Stimulated activated CD4-positive, alpha-beta T cell treated with anti-CD3 and anti-CD28 coated beads, Interleukin-15, amount 100 ng/mL, for 24 hours (primary cell): Measurements from ENCODE around the gene ELOA.
"Not testable (repeated sequence)": the region's sequence is repeated elsewhere in the genome, so short reads cannot be mapped to it uniquely, and the experiment has no call there.

Experiments used
- DNase-seq: peaks from one replicate; pipeline ENCODE4 v3.0.0-alpha.2; 2020

The ELOA gene

DNA sequence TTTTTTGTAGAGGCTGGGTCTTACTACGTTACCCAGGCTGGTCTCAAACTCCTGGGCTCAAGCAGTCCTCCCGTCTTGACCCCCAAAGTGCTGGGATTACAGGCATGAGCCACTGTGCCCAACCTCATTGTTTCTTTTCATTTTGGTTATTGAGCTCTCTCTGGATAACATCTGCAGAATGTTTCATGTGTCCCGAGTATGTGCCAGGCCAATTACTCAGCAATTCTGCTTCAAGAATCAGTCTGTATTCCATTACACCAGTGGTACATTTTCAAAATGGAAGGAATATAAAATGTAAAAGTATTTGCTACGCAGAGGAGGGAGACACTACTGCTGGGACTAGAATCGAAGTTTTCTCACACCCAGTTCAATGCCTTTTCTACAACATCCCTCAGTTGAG, 1.7 kb upstream of the ELOA start:
- DNase-seq: no peak

DNA sequence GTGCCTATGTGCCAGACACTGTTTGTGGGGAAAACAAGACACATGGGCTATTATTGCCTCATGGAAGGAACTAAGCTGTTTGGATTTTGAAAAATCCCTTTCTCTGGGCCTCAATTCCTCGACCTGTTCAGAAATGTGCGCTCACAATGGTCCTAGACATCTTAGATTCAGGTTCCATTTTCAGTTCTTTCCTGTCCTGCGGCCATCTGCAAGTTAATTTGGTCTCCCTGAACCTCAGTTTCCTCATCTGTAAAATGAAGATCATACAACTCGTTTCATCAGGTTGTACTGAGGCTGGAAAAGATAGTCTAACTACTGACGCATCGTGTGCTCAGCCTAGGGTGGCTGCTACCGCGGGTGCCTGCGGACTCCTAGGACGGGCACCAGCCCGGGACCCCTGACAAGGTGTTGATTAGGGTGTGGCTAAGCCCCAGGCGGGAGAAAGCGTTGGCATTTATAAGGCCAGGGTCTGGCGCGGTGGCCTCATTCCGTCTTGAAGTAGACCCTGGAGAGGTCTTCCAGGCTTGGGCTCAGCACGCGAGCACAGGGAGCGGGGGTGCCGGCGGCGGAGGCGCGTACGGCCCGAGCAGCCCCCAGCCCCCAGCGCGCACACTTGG, 493 bp upstream of the ELOA start:
- no peak for DNase-seq

DNA sequence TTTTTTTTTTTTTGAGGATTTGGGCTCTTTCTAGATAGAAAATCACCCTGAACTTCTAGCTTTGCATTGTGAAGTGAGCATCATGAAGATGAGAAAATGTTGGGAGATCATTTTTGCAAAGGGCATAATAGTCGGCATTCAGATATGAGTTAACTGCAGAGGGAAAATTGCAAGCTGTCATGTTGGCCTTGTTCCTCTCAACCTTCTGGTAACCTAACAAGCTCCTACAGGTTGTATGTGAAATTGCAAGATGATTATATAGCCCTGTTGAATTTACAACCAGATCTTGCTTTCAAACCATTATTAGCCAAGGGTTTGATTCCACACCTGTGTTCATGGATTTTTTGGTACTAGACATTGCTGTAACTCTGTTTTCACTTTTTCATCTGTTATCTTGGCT, 2.2 kb downstream of the ELOA start:
- DNase-seq: no peak

DNA sequence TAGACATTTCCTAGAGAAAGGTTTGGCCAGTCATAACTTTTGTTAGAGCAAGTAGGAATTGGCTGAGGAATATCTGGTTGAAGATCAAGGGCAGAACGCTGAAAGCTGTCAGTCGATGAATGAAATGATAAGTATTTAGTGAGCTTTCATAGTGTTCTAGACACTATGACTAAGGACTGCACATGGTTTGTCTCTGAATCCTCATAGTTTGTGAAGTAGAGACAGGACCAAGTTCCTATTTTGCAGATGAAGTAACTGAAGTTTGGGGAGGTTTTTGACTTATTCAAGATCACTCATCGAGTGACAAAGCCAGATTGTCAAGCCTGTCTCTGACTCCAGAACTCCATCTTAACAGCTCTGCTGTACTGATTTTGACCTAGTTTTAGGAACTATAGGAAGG, 4.7 kb downstream of the ELOA start:
- DNase-seq: no peak

DNA sequence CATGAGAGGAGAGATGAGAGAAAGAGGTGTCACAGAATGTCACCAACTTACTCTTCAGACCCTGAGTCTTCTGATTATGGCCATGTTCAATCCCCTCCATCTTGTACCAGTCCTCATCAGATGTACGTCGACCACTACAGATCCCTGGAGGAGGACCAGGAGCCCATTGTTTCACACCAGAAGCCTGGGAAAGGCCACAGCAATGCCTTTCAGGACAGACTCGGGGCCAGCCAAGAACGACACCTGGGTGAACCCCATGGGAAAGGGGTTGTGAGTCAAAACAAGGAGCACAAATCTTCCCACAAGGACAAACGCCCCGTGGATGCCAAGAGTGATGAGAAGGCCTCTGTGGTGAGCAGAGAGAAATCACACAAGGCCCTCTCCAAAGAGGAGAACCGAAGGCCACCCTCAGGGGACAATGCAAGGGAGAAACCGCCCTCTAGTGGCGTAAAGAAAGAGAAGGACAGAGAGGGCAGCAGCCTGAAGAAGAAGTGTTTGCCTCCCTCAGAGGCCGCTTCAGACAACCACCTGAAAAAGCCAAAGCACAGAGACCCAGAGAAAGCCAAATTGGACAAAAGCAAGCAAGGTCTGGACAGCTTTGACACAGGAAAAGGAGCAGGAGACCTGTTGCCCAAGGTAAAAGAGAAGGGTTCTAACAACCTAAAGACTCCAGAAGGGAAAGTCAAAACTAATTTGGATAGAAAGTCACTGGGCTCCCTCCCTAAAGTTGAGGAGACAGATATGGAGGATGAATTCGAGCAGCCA, 8.0 kb downstream of the ELOA start:
- DNase-seq: peak; percentile 34

DNA sequence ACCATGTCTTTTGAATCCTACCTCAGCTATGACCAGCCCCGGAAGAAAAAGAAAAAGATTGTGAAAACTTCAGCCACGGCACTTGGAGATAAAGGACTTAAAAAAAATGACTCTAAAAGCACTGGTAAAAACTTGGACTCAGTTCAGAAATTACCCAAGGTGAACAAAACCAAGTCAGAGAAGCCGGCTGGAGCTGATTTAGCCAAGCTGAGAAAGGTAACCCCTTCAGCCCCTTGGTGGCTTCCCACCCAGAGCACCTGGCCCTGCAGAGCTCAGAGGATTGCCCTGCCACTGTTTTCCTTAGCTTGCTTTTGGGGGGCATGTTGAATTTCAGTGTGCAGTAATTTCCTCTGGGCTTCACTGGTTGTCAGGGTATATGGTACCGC, 8.5 kb downstream of the ELOA start:
- no peak for DNase-seq

DNA sequence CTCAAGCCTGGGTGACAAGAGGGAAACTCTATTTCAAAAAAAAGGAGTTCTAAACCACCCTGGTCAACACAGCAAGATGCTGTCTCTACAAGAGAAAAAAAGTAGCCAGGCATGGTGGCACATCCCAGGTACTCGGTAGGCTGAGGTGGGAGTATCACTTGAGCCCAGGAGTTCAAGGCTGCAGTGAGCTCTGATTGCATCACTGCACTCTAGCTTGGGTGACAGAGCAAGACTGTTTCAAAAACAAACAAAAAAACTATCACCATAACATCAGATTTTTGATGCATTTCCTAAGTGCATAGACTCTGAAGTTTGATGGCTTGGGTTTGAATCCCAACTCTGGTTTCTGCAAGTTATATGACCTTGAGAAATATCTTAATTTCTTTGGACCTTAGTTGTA, 9.6 kb downstream of the ELOA start:
- no peak for DNase-seq

DNA sequence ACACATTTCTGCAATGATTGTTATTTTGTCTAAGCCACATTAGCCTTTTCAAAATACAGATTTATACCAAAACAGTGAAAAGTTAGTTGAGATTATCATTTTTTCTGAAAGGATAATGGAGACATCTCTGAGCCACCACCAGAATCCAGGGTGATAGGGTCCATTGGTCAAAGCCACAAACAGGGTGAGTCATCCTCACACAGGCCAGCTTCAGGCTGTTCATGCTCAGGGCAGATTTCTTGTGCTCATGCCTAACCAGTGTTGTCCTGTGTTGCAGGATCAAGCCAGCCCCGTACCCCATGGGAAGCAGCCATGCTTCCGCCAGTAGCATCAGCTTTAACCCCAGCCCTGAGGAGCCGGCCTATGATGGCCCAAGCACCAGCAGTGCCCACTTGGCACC, 13.4 kb downstream of the ELOA start:
- DNase-seq: no peak

DNA sequence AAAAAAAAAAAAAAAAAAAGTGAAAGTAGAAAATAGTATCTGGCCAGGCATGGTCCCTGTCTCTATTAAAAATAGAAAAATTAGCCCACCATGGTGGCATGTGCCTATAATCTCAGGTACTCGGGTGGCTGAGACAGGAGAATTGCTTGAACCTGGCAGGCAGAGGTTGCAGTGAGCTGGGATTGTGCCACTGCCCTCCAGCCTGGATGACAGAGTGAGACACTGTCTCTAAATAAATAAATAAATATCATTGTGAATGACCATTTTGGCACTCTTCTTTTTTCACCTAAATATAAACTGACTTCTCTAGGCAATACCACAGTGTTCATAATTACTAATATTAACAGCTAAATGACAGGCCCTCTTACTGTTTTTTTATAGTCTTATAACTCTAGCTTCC, 14.5 kb downstream of the ELOA start:
- DNase-seq: no peak

DNA sequence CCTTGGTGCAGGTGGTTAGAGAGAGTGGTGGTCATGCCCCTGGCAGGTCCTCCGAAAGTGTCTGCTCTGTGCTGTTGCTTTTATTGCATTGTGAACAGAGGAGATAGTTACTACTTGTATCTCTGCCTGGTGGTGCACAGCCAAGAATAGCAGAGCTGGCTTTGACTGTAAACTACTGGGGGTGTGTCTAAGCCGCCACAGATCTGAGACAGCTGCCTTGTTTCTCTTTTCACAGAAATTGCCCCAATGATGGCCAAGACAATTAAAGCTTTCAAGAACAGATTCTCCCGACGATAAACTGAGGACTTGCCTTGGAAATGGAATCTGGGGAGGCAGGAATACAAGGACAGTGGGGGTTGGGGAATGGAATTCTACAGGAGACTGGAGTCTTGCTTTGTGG, 16.0 kb downstream of the ELOA start:
- no peak for DNase-seq

DNA sequence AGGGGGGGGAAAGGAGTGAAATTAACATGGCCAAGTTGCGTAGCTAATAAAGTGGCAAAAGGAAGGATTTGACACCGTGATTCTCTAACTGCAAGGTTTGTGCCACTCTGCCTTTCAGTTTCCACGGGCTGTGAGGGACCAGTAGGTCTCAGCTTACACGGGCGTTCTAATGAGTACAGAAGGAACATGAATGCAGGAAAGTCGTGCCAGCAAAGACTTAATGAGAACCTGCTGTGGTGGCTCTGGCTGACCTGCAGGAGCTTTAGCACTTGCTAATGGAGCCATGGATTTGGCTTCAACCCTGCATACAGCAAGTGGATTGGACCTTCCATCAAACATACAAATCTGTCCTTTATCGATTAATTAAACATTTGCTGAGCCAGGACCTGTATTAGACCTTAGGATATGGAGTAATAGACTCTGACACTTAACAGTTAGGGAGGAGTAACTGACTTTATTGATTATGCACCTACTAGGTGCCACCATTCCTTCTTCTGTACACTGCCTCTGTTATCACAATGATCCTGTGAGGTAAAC, 19.8 kb downstream of the ELOA start:
- no peak for DNase-seq

DNA sequence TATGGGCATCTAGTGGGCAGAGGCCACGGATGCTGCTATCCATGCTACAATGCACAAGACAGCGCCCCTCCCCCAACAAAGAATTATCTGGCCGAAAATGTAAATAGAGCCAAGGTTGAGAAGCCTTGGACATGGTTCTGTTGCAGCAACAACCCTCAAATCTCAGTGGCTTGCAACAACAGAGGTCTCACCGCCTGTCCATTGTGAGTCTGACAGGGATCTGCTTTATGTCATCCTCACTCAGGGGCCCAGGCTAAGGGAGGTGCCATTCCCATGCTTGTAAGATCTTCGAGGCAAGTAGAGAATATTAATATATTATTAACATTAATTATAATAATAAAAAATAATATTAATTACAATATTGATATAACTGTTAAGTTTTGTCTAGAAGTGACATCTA, 25.5 kb downstream of the ELOA start:
- no peak for DNase-seq

DNA sequence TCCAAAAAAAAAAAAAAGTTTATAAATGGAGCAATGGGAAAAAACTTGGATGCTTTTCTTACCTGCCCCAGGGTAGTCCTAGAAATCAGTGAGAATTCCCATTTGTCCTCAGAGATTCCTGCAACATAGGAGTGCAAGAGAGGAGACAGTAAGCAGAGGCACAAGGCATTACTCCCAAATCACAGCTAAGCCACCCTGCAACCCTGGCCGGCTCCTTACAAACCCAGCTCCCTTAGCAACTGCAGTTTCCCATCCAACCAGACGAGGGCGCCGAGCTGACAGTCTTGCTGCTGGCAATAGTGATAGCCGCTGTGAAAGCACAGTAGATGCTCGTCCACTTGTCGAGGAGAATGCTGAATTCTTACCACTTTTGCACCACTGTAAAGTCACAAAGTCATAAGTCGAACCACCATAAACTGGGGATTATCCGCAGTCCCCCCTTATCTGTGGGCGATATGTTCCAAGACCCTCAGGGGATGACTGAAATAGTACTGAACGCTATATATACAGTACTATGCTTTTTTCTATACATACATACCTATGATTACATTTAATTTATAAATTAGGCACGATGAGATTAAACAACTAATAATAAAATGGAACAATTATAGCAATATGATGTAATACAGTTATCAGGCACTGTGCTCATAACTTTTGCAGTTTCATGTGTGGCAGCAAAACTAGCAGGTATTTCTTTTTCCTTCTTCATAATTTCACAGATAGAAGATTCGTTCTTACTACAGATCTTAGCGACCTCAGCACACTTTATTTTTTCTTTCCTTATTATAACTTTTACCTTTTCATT, 29.0 kb downstream of the ELOA start:
- peak; percentile 91 for DNase-seq

DNA sequence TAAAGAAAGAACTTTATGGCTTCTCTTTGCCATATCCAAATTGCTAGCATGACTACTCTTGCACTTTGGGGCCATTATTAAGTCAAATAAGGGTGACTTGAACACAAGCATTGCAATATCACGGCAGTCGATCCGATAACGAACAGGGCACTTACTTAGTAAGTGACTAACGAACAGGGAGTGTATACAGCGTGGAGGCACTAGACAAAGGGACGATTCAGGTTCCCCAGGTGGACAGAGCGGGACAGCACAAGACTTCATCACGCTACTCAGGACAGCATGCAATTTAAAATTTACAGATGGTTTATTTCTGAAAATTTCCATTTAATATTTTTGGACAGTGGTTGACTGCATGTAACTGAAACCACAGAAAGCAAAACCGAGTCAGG, 29.6 kb downstream of the ELOA start:
- DNase-seq: no peak

DNA sequence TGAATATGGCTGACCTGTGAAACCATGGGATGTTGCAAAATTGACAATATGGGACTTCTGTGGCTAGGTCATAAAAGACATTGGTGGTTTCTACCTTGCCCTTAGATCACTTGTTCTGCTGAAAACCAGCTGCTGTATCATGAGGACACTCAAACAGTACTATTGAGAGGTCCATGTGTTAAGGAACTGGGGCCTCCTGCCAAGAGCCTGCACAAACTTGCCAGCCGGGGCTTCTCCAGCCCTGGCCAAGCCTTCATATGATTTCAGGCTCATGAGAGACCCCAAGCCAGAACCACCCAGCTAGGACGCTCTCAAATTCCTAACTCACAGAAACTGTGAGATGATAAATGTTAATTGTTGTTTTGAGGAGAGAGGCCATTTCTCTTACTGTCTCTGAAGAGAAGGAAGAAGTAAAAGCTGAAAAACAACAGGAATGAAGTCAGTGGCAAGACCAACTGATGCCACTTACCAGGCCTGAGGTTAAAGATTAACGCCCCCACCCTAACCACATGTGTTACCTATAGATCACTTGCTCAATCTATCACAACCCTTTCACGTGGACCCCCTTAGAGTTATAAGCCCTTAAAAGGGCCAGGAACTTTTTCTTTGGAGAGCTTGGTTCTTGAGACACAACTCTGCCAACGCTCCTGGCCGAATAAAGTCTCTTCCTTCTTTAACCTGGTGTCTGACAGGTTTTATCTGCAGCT, 31.1 kb downstream of the ELOA start:
- no peak for DNase-seq

DNA sequence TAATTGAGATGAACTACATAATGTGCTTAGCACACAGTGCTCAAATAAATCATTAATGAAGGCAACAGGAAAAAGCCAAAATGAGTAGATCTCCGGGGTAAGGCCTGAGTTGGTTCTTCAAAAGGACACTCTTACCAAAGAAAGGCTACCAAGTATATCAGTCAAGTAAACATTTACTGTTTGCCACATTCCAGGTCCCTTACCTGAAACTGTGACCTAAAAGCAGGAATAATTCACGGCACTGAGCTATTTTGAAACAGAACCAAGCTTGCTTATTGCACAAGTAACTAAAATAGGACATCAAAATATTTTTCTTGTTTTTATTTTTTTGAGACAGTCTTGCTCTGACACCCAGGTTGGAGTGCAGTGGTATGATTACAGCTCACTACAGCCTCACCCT, 32.9 kb downstream of the ELOA start:
- no peak for DNase-seq

DNA sequence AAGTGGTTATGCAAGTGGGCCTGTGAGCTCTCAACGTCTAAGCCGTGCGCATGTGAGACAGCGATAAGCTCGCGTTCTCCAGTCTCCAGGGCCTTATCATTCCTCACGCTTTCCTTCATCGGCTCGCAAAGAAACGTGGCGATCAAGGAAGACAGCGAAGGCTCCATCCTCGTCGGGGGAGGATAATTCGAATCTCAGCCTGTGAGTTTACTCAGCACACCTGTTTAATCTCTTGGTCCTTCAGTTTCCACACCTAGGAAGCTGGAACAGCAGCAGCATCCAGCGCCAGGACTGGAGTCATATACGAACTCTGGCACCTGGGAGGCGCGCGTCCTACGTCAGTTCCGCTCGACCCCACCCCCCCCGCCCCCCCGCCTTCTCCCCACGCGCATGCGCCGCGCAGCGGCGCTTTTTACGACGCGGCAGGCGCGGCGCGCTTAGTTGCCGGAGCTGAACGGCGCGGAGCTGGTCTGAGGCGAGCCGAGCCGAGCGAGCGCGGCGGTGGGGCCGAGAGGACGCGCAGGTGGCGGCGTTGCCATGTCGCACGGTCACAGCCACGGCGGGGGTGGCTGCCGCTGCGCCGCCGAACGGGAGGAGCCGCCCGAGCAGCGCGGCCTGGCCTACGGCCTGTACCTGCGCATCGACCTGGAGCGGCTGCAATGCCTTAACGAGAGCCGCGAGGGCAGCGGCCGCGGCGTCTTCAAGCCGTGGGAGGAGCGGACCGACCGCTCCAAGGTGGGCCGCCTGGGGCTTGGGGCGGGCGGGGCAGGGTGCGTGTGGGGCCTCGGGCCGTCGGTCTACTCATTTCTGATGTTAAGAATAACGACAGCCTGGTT, 34.9 kb downstream of the ELOA start, which contains the start of gene PITHD1:
TSS of gene PITHD1 (plus strand) at position 440 of the 836 bp plus-strand sequence. CDS start at position 538, 98 bp downstream.
- peak; percentile 85 for DNase-seq

DNA sequence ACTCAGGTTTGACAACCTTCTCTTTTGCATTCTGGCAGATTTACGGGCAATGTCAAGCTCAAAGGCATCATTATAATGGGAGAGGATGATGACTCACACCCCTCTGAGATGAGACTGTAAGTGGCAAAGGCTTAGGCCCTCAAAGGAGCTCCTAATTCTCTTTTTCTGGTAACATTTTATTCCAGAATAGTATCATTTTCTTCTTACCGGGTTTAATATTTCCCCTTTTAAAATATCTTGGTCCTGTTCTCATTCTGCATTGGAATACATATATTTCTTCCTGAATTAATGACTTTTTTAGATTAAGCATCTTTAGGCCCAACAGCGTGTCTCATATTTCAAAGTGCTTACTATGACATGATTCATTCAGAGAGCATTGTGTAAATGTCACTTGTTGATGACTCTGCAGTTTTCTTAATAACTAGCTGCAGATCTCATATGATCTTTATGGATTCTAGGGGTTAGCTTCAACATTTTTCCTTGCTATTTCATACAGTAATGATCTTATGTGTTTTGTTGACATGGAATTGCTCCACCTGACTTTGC, 36.6 kb downstream of the ELOA start:
- DNase-seq: no peak

DNA sequence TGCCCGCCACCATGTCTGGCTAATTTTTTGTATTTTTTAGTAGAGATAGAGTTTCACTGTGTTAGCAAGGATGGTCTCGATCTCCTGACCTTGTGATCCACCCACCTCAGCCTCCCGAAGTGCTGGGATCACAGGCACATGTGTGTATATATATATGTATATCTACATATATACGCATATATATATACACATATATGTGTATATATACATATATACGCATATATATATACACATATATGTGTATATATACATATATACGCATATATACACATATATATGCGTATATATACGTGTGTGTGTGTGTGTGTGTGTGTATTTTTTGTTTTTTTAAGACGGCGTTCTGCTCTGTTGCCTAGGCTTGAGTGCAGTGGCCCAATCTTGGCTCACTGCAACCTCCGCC, 39.9 kb downstream of the ELOA start:
- not testable (repeated sequence) for DNase-seq

DNA sequence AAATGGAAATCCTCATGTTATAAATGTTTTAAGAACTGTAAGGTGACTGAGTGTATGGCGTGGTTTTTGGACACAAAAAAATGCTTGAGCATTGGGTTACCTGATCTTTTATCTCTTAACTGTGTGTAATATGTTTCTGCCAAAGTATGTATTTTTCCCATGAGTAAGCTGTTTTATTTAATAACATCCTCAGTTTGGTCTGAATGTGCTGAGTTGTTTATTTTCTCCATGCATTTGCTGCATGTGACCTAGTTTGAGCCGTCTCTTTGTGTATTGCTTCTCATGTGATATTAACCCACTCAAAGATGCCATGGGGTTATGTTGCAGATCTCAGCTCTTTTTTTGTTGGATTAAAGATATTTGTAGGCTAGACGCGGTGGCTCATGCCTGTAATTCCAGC, 41.6 kb downstream of the ELOA start:
- no peak for DNase-seq

DNA sequence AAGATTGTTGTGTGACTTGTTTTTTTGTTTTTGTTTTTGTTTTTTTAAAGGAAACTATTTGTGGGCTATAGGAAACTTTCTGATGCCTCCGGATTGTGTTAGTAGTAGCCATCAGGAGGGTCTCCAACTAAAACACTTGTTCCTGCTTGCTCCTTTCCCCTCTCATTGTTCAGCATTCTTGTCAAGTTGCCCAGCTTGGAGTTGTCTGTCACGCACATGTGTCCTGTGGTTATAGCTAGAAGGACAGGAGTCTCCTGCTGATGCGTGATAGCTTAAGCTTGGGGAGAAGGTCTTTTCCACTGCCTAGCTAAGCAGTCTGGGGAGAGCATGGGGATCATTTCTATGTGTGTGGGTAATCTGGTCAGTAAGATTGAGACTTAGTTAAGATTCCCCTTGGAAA, 44.4 kb downstream of the ELOA start:
- no peak for DNase-seq

DNA sequence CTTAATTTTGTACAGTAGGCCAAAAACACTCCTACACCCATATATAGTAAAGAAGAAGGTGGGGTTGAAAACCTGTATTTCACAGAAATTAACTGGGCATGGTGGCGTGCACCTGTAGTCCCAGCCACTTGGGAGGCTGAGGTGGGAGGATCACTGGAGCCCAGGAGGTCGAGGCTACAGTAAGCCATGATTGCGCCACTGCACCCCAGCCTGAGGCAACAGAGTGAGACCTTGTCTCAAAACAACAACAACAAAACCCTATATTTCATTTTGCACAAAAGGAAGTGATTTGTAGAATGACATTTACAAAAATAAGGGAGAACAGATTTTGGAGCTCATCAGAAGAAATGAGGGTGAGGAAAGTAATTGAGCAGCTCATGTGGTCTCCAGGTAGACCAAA, 45.4 kb downstream of the ELOA start:
- no peak for DNase-seq
